Measurements from ENCODE around the gene NDUFV3.
A peak's percentile ranks its signal among the peaks of the same experiment; 100 is the strongest.

DNA sequence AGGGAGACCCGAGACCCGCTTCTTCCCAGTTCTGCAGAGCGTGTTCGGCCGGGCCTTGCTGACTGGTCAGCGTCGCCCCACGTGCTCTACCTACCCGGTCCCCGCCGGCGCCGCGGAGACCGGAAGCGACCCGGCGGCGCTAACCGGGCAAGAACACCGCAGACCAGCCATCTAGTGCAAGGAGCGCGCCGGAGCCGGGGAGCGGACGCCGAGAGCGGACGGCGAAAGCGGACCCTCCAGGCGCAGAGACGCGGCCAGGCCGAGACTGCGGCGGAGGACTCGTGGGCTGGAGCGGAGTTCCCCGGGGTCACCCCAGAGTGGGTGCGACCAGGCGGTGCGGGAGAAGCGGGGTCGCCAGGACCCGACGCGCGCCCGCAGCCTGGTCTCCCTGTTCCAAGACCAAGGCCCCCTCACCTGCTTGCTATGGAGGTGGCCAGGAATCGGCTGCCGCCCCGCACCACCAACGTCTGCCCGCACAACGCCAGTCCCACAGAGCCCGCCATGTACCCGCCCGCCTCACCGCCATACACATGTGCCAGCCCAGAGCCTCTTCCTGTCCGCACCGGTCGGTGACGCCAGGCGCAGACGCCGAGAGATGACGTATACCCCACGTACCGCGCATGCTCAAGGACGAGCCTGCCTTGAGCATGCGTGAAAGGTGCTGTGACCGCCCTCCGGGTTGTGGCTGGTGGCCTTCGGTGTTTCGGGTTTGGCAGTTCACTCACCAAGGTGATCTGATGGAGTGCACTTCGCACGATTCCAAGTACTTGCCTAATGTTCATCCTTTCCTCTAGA is 13.9 kb upstream of the NDUFV3 start, which contains the start of gene WDR4:
- TF ChIP-seq EZH2 (IDR thresholded peaks at IDR 0.05) (no peak), POLR2AphosphoS5 (IDR thresholded peaks at IDR 0.05; ENCODE audit: borderline replicate concordance, low read depth, low read length) (peak; percentile 96)

All from SK-N-MC (cell line).